Endothelial cell of umbilical vein (primary cell): ENCODE results near the gene HOXB5. TPM values are rescaled to one million over a fixed set of nuclear protein-coding genes. Genes with fewer than 3 reads are reported as not detected.

Experiments
- BruUV-seq: library from RNA; stranded (reverse); fragments of 400-500 nt; replicated peaks from 2 replicates; lab custom pipeline; 2021; lab: Mats Ljungman, UMichigan
- CTCF ChIA-PET: fragments of 300-600, 350-600 bp; sonication (Branson Sonifier 250); formaldehyde crosslinking; loops from one replicate; lab custom pipeline; 2021; ENCODE audit warnings: antibody characterized with exemption, inconsistent platforms; lab: Charles Lee
- POLR2A ChIA-PET: fragments of 300-600, 350-600 bp; sonication (Branson Sonifier 250); formaldehyde crosslinking; loops from one replicate; lab custom pipeline; 2021; ENCODE audit warnings: antibody characterized with exemption, inconsistent platforms; lab: Charles Lee
- DNase-seq: peaks from one replicate; pipeline ENCODE4 v3.0.0-alpha.2; 2011; ENCODE audit warnings: low read depth, low spot score
- FAIRE-seq: peaks from 2 replicates; lab custom pipeline; 2011; peaks lifted over from hg19 to GRCh38; lab: Jason Lieb, UNC
- H2AFZ ChIP-seq: 2 replicates; pipeline ENCODE4 v1.6.0; 2012; ENCODE audit warnings: low read depth, low read length, control low read depth, inconsistent platforms
- H3K27ac ChIP-seq: 2 replicates; pipeline ENCODE4 v1.5.1; 2011; ENCODE audit warnings: low read depth, mild to moderate bottlenecking, control low read depth, low read length, moderate library complexity; ENCODE audit not compliant: insufficient read depth
- H3K27me3 ChIP-seq, 2 experiments: 2 replicates each; pipeline versions ENCODE4 v1.6.0 to v1.6.1; 2011; ENCODE audit warnings: low read length in 2 of 2, mixed read lengths in 1 of 2; ENCODE audit not compliant: control insufficient read depth in 2 of 2, insufficient read depth in 2 of 2
- H3K36me3 ChIP-seq, 2 experiments: 2 replicates in 1 of 2; 3 replicates in 1 of 2; pipeline ENCODE4 v1.5.1; 2011; ENCODE audit warnings: low read length in 2 of 2, mild to moderate bottlenecking in 1 of 2, moderate library complexity in 1 of 2; ENCODE audit not compliant: control insufficient read depth in 2 of 2, insufficient read depth in 2 of 2; ENCODE audit errors: extremely low read depth in 1 of 2
- H3K4me1 ChIP-seq: 3 replicates; pipeline ENCODE4 v1.5.1; 2011; ENCODE audit warnings: mild to moderate bottlenecking, low read length; ENCODE audit not compliant: control insufficient read depth, insufficient read depth; ENCODE audit errors: extremely low read depth
- H3K4me2 ChIP-seq: 2 replicates; pipeline ENCODE4 v1.6.1; 2011; ENCODE audit warnings: low read length, control low read depth, mixed read lengths; ENCODE audit not compliant: insufficient read depth
- H3K4me3 ChIP-seq, 3 experiments: fragments of 200-600 bp in 1 of 3; sonication (generic), shearing (Covaris generic) in 1 of 3; replicated peaks in 1 of 3; 2 replicates each; pipeline ENCODE4 v1.5.1; 2011 to 2016; ENCODE audit warnings: control low read depth in 3 of 3, low read length in 3 of 3, mild to moderate bottlenecking in 2 of 3, inconsistent platforms in 1 of 3, low read depth in 1 of 3, moderate library complexity in 1 of 3; ENCODE audit not compliant: insufficient read depth in 1 of 3
- H3K79me2 ChIP-seq: 2 replicates; pipeline ENCODE4 v1.6.0; 2012; ENCODE audit warnings: low read length, inconsistent platforms; ENCODE audit not compliant: control insufficient read depth, insufficient read depth
- H3K9ac ChIP-seq: replicated peaks from 2 replicates; pipeline ENCODE3; 2011; ENCODE audit warnings: low read length, control low read depth; ENCODE audit not compliant: insufficient read depth; ENCODE audit errors: extremely low read depth
- H3K9me1 ChIP-seq: replicated peaks from 3 replicates; pipeline ENCODE4 v1.6.0; 2011; ENCODE audit warnings: mild to moderate bottlenecking, low read length; ENCODE audit not compliant: control insufficient read depth, insufficient read depth; ENCODE audit errors: extremely low read depth
- H3K9me3 ChIP-seq: replicated peaks from 2 replicates; pipeline ENCODE4 v1.5.1; 2012; ENCODE audit warnings: low read length, inconsistent platforms; ENCODE audit not compliant: control insufficient read depth, insufficient read depth
- H4K20me1 ChIP-seq: replicated peaks from 2 replicates; pipeline ENCODE3; 2011; ENCODE audit warnings: mild to moderate bottlenecking, low read length; ENCODE audit not compliant: control insufficient read depth, insufficient read depth; ENCODE audit errors: extremely low read depth
- CTCF ChIP-seq, 2 donors: IDR thresholded peaks; 1 replicate in 1 of 2; 2 replicates in 1 of 2; pipeline ENCODE4 v1.5.1; 2011; ENCODE audit warnings: low read length in 2 of 2, mild to moderate bottlenecking in 2 of 2, moderate library complexity in 2 of 2, control low read depth in 1 of 2, inconsistent platforms in 1 of 2, low read depth in 1 of 2; ENCODE audit not compliant: insufficient read depth in 1 of 2; ENCODE audit errors: extremely low read depth in 1 of 2
- EZH2 ChIP-seq: IDR thresholded peaks from 2 replicates; pipeline ENCODE4 v1.6.1; 2012; ENCODE audit warnings: borderline replicate concordance, low read depth, mild to moderate bottlenecking, moderate library complexity, low read length, inconsistent platforms; ENCODE audit not compliant: severe bottlenecking
- FOS ChIP-seq: IDR thresholded peaks from 2 replicates; pipeline ENCODE4 v1.6.1; 2011; ENCODE audit warnings: mild to moderate bottlenecking, low read length, moderate library complexity, borderline replicate concordance; ENCODE audit not compliant: insufficient read depth
- GATA2 ChIP-seq: IDR thresholded peaks from 2 replicates; pipeline ENCODE4 v1.7.0; 2011; ENCODE audit warnings: low read depth, mild to moderate bottlenecking, moderate library complexity, mixed read lengths, low read length; ENCODE audit not compliant: insufficient read length, insufficient read depth
- JUN ChIP-seq: IDR thresholded peaks from 2 replicates; pipeline ENCODE4 v1.6.1; 2011; ENCODE audit warnings: borderline replicate concordance, low read depth; ENCODE audit not compliant: insufficient read length, insufficient read depth
- MAX ChIP-seq: IDR thresholded peaks from 2 replicates; pipeline ENCODE4 v1.6.1; 2011; ENCODE audit not compliant: insufficient read depth, insufficient read length
- MYC ChIP-seq: IDR thresholded peaks from one replicate; pipeline ENCODE4 v1.6.1; 2011; ENCODE audit warnings: mild to moderate bottlenecking, low read depth, low read length
- POLR2A ChIP-seq: IDR thresholded peaks from 2 replicates; pipeline ENCODE4 v1.6.1; 2012; ENCODE audit warnings: low read depth, mild to moderate bottlenecking, control low read depth, low read length
- POLR2AphosphoS5 ChIP-seq: IDR thresholded peaks from 2 replicates; pipeline ENCODE4 v1.6.1; 2012; ENCODE audit warnings: low read depth, mild to moderate bottlenecking, control low read depth, low read length, moderate library complexity; ENCODE audit not compliant: insufficient read depth
- dilution Hi-C: fragments of 300-500 bp; cut with MboI; formaldehyde crosslinking; loops from one replicate; pipeline ENCODE4 v1.15.0; 2019; ENCODE audit warnings: low sequenced_read_pairs; ENCODE audit not compliant: extremely low pct_ligation_motif_present
- intact Hi-C: fragments of 100-400 bp; cut with micrococcal nuclease; formaldehyde crosslinking; loops from one replicate; pipeline ENCODE4 v1.10.0; 2022
- polyA plus RNA-seq, 4 experiments: library from polyadenylated mRNA; depleted of rRNA in 3 of 4; stranded (reverse) in 3 of 4; unstranded in 1 of 4; fragments of >200 nt; gene quantifications; 2 replicates each; pipeline versions ENCODE4 v1.2.1 to v1.2.3, GENCODE V29; 2011 to 2012; ENCODE audit warnings: missing spikeins in 1 of 4
- total RNA-seq: library from RNA; stranded (reverse); gene quantifications from 2 replicates; pipeline ENCODE4 v1.2.3, GENCODE V29; 2021

HOXB5 gene
- total and polyA plus RNA-seq, 2 donors (not counting 3 experiments of a cell fraction or from before 2014, with no cell fraction given), result 2.0 to 8.5 TPM

- Histone ChIP-seq H3K9me1 (no peaks in the 10 kb centered on the region), H3K9me3 (no peaks in the 10 kb centered on the region), H3K36me3 (no peaks in the 10 kb centered on the region), H3K27me3 (peaks cover 71 to 87% of the 10 kb centered on the region in 2 experiments), H3K4me3 (no peak overlapping the region), H3K4me1 (no peaks in the 10 kb centered on the region), H3K4me2 (no peak overlapping the region), H3K9ac (no peak overlapping the region), H3K79me2 (no peaks in the 10 kb centered on the region), H2AFZ (no peak overlapping the region), H3K27ac (no peak overlapping the region), H4K20me1 (no peaks in the 10 kb centered on the region)
- intact Hi-C loops, result no loop called here
- BruUV-seq, result no TSS peak
- CTCF ChIA-PET, result interaction anchor here (1.0 to 1.9 kb wide), 3 partner anchors 8 to 12 kb away, joined by 3 to 6 read pairs (median 3); no protein-coding TSS in a partner anchor
- dilution Hi-C loops, result no loop called here
- DNase-seq (no peak), FAIRE-seq (no peak)
- POLR2A ChIA-PET, result no interaction called here
- no peak for TF ChIP-seq EZH2
Measured at GRCh38 chr17:48632579-48633265, 39.1 kb upstream of the HOXB5 start.

GRCh38 chr17:48631693-48632578, 38.4 kb upstream of the HOXB5 start:
- CTCF ChIA-PET, result interaction anchor here (1.0 to 1.9 kb wide), 3 partner anchors 9 to 12 kb away, joined by 3 to 6 read pairs (median 3); no protein-coding TSS in a partner anchor
- no peak overlapping the region for H3K27ac ChIP-seq
- H3K4me2 ChIP-seq, result no peak overlapping the region
- H3K4me1 ChIP-seq, result no peaks in the 10 kb centered on the region
- H3K36me3 ChIP-seq, result no peaks in the 10 kb centered on the region
- dilution Hi-C loops, result no loop called here
- intact Hi-C loops, result no loop called here
- no peaks in the 10 kb centered on the region for H3K9me1 ChIP-seq
- no TSS peak for BruUV-seq
- no peak for DNase-seq
- no peak overlapping the region for H3K4me3 ChIP-seq
- H3K79me2 ChIP-seq, result no peaks in the 10 kb centered on the region
- POLR2A ChIA-PET, result no interaction called here
- no peak overlapping the region for H3K9ac ChIP-seq
- no peaks in the 10 kb centered on the region for H3K9me3 ChIP-seq
- no peaks in the 10 kb centered on the region for H4K20me1 ChIP-seq
- TF ChIP-seq JUN, result no peak
- TF ChIP-seq MAX, result no peak
- TF ChIP-seq MYC, result no peak
- no peak for TF ChIP-seq GATA2
- TF ChIP-seq FOS, result no peak
- no peak for TF ChIP-seq CTCF (IDR thresholded peaks at IDR 0.05; ENCODE audit: extremely low read depth in 1 of 2, insufficient read depth in 1 of 2, low read depth in 1 of 2, low read length in 2 of 2)
- TF ChIP-seq EZH2, result no peak
- no peak for TF ChIP-seq POLR2A
- TF ChIP-seq POLR2AphosphoS5, result no peak
- H3K27me3 ChIP-seq, result peaks cover 72 to 89% of the 10 kb centered on the region in 2 experiments
- no peak overlapping the region for H2AFZ ChIP-seq
- no peak for FAIRE-seq
